HG03558 (cell line): ENCODE measurements around the gene OPRM1.

Experiments used
- ATAC-seq: cut with Tn5 transposase; IDR thresholded peaks from one replicate; pipeline ENCODE4 v1.9.1; 2021; ENCODE audit warnings: moderate number of reproducible peaks; ENCODE audit not compliant: unreplicated experiment; ENCODE audit errors: extremely low read depth

Gene OPRM1

GRCh38 chr6:154039231-154039842, at the start of gene OPRM1:
OPRM1 (plus strand) TSS chr6:154039240; CDS start chr6:154039545, 305 bp downstream.
- ATAC-seq = no peak

- ATAC-seq = no peak
Observed at GRCh38 chr6:153989989-153990388, 49.1 kb upstream of the OPRM1 start.

- no peak for ATAC-seq
Observed at GRCh38 chr6:153994004-153994403, 45.0 kb upstream of the OPRM1 start.

DNA sequence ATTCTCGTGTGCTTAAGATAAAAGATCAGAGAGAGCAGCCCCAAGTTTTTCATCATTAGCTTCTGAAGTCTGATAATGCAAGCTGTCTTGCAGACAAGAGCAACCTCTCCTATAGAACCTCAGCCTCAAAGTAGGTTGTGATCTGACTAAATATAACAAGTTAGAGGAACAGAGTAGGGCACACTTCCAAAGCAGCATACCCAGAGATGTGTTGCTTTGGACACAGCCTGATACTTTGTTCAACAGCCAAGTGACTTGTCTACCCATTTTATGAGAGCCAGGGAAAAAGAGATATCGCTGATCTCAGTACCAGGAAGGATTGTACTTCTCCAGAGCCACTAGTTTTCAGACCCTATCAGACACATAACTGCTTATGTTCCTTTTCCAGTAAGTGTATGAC, 44.2 kb upstream of the OPRM1 start:
- ATAC-seq = no peak

- ATAC-seq = no peak
Observed at GRCh38 chr6:153997221-153997620, 41.8 kb upstream of the OPRM1 start.

- no peak for ATAC-seq
Observed at GRCh38 chr6:154001494-154002285, 37.4 kb upstream of the OPRM1 start.

- no peak for ATAC-seq
Observed at GRCh38 chr6:154002894-154003293, 36.1 kb upstream of the OPRM1 start.

GRCh38 chr6:154010371-154010770, 28.7 kb upstream of the OPRM1 start:
- no peak for ATAC-seq

DNA sequence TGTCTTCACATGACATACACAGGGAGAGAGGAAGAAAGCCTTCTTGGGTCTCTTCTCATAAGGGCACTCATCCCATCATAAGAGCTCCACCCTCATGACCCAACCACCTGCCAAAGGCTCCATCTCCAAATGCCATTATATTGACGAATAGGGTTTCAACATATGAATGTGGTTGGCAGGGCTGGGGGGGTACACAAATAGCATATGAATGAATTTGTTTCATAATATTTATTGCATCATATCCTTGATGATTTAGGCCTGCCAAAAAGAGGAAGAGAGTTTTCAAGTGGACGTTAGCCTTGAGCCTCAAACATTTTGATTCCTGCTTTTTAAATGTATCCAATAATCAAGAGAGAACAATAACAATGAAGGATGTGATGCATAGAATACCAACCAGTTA, 26.2 kb upstream of the OPRM1 start:
- no peak for ATAC-seq

GRCh38 chr6:154017786-154018185, 21.3 kb upstream of the OPRM1 start:
- ATAC-seq = no peak

DNA sequence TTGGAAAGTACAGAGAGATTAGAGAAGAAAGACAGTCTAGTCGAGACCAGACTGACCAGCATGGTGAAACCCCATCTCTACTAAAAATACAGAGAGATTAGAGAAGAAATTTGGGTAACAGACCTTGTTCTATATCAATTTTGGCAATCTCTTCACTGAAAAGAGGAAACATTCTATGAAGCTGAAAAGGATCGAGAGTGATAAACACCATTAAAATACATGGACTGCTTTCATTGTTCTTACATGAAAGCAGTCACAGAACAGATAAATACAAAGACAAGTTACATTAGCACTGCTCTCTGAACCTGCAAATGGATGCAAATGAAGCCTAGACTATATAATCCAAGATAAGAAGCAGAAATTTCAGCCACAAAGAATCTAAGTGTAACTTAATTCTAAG, 8.4 kb upstream of the OPRM1 start:
- no peak for ATAC-seq

DNA sequence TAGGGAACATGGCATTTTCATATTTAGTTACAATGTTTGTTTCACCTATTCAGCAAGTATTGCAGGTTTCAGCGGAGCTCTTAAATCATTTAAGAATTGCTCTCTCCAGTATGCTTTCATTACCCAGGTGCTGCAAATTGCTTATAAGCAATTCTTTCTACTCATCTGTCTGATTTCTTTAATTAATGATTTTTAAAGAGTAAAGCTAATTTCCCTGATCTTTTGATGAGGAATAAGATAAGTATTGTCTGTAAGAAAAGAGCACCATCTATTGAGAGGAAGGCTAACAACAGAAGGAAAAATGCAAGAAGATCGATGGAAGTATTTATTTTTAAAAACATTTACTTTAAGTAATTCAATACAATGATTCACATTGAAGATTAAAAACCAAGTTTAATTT, 2.0 kb downstream of the OPRM1 start:
- no peak for ATAC-seq

DNA sequence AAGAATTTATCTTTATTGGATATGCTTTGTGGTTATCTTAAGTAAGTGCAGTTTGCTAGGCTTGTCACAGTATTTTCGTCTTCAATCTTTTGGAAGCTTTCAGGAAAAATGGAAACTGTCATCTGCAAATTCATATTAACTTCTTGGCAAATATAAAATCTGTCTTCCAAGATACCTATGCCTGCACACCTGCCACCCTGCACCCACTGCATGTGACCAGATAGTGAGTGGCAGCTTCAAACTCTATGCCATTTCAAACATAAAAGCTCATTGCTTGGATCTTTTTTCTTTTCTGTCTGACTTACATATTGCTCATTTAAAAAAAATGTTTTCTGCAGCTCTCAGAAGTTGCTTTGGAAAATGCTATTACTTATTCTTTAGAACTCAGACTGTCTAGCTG, 14.1 kb downstream of the OPRM1 start:
- ATAC-seq = no peak

DNA sequence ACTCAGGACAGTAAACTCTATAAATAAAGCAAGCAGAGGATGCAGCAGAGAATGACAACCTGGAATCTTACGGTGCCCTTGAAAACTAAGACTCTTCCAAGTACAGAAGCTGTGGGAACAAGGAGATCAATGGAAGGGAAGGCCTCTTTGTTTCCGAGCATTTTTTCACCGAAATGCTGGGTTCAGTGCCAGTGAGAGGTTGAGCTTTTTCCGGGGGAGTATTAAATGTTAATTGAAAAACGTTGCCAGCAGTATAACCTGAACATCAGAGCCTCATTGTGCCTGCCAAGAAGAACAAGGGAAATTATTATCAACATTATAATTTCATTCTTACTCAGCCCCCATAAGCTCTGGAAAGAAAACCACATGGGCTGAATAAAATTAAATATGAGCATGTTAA, 17.5 kb downstream of the OPRM1 start:
- ATAC-seq = no peak

GRCh38 chr6:154057098-154057497, 18.1 kb downstream of the OPRM1 start:
- no peak for ATAC-seq

DNA sequence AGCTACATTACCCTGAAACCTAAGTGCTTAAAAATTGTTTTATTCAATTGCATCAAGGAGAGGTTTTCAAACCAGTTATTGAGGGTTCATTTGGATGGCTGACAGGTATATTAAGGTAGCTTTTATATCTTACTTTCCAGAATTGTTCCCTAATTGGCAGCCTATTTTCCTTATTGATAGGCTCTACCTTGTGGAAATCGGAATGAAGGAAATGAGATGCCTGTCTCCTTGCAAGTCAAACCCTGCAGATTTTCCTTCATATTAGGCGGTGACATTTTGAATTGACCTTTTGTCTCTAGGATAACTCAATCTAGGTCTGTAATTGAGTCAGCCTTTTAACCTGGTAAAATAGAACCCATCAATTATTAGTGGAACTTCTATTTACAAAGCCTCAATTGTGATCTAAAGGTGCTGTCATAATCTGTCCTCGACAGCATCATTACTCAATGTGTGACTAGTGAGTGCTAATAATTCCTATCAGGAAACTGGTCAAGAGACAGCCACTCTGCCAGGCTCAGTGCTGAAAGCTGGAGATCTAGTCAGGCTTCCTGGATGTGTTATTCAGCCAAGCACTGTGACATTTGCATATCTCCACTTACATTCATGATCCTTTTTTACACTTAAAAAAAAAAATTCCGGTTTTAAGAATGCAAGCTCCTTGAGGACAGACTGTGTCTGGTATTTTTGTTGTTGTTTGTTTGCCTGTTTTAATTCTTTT, 20.1 kb downstream of the OPRM1 start:
- ATAC-seq = no peak

DNA sequence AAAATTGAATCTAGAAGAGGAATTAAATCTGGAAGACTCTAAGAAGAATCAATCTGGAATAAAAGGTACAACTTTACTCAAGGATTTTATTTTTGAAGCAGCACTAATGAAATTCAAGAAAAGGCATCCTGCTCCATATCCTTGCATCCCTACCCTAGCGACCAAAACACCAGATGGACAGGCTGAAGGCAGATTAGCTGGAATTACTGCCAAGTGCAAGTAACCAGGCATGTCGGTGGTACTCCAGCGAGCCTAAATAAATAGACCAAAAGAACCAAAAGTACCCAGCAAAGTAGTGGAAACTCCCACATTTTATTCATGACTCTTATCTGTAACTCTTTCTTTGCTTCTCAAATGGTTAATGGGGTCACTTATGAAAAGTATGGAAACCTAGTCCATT, 21.0 kb downstream of the OPRM1 start:
- ATAC-seq = no peak

- no peak for ATAC-seq
Observed at GRCh38 chr6:154070041-154070440, 31.0 kb downstream of the OPRM1 start.

- no peak for ATAC-seq
Observed at GRCh38 chr6:154070657-154071056, 31.6 kb downstream of the OPRM1 start.

GRCh38 chr6:154071236-154071635, 32.2 kb downstream of the OPRM1 start:
- no peak for ATAC-seq

DNA sequence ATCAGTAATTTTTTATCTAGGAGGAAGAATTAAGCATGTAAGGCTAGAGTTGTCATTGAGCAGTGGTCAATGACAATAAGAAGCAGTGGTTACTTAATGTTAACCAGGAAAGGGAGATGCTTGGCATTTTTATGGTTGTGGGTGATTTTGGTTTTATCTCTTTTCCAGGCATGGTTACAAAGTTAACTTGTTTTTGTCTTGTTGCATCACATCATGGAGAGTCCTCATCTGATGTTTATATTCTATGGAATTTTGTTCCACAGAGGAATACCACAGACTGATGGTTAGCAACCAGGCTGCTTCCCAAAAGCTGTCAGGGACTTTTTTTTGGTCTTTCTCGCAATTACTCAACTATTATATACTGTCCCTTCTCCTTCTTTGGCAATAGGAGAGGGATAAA, 32.7 kb downstream of the OPRM1 start:
- no peak for ATAC-seq
